A549 (cell line): Measurements from ENCODE around the gene KRTAP4-4. TPM values are rescaled to one million over a fixed set of nuclear protein-coding genes. Genes with fewer than 3 reads are reported as not detected.
A peak's percentile ranks its signal among the peaks of the same experiment; 100 is the strongest.
"Not testable (repeated sequence)": the region's sequence is repeated elsewhere in the genome, so short reads cannot be mapped to it uniquely, and the experiment has no call there.

Experiments
- ATAC-seq, 2 experiments: fragments of 200-7000 bp in 1 of 2; fragments of >200 bp in 1 of 2; cut with Nextera tagmentation in 1 of 2; cut with Tn5 transposase in 1 of 2; 3 replicates each; pipeline versions ENCODE4 v1.8.0 to v1.9.1; 2018 to 2020; ENCODE audit warnings: mild to moderate bottlenecking in 1 of 2, moderate library complexity in 1 of 2
- CTCF ChIA-PET: fragments of 300-600 bp; sonication (Branson Sonifier 250); formaldehyde crosslinking; extraction: SDS; loops from one replicate; lab custom pipeline; 2021; ENCODE audit warnings: antibody characterized with exemption, inconsistent platforms; lab: Yijun Ruan, JAX
- POLR2A ChIA-PET: fragments of 350-600 bp; formaldehyde crosslinking; extraction: SDS; loops from one replicate; lab custom pipeline; 2021; ENCODE audit warnings: antibody characterized with exemption, inconsistent platforms; lab: Yijun Ruan, JAX
- DNase-seq, 2 experiments: peaks; one replicate each; pipeline versions ENCODE4 v3.0.0 to v3.0.0-alpha.2; 2011 to 2016; ENCODE audit warnings: low read depth in 1 of 2, low spot score in 1 of 2
- FAIRE-seq: peaks from 2 replicates; lab custom pipeline; 2011; peaks lifted over from hg19 to GRCh38; lab: Jason Lieb, UNC
- H3K27ac ChIP-seq, 2 experiments: fragments of >200 bp; sonication (Bioruptor Twin); formaldehyde crosslinking; 3 replicates each; pipeline ENCODE4 v1.5.1; 2016 to 2017
- H3K4me1 ChIP-seq: fragments of >200 bp; sonication (Bioruptor Twin); formaldehyde crosslinking; 3 replicates; pipeline ENCODE4 v1.6.1; 2016
- H3K4me2 ChIP-seq: fragments of >200 bp; sonication (Bioruptor Twin); formaldehyde crosslinking; 3 replicates; pipeline ENCODE4 v1.6.1; 2016
- H3K4me3 ChIP-seq: fragments of >200 bp; sonication (Bioruptor Twin); formaldehyde crosslinking; 3 replicates; pipeline ENCODE4 v1.5.1; 2016
- H3K9me3 ChIP-seq: fragments of >200 bp; sonication (Bioruptor Twin); formaldehyde crosslinking; 3 replicates; pipeline ENCODE4 v1.6.1; 2016
- CBX2 ChIP-seq: fragments of 200-600 bp; sonication (generic); IDR thresholded peaks from 2 replicates; pipeline ENCODE4 v1.6.1; 2016; ENCODE audit warnings: low read depth, mild to moderate bottlenecking, borderline replicate concordance
- CEBPB ChIP-seq, 2 experiments: fragments of >200 bp in 1 of 2; sonication (Bioruptor Twin) in 1 of 2; formaldehyde crosslinking in 1 of 2; IDR thresholded peaks; 2 replicates each; pipeline ENCODE4 v1.6.1; 2012 to 2016
- CHD2 ChIP-seq: fragments of 150-350 bp; IDR thresholded peaks from 2 replicates; pipeline ENCODE4 v1.6.1; 2014; ENCODE audit warnings: low read length; ENCODE audit not compliant: partially characterized antibody
- CHD4 ChIP-seq: fragments of 200-600 bp; sonication (generic); IDR thresholded peaks from 2 replicates; pipeline ENCODE4 v1.6.1; 2016; ENCODE audit warnings: antibody characterized with exemption, mild to moderate bottlenecking, borderline replicate concordance
- EP300 ChIP-seq, 2 experiments: fragments of >200 bp; sonication (Bioruptor Twin); formaldehyde crosslinking; IDR thresholded peaks; 2 replicates in 1 of 2; 3 replicates in 1 of 2; pipeline ENCODE4 v1.6.1; 2016 to 2017
- ESRRA ChIP-seq: fragments of 150-350 bp; IDR thresholded peaks from 2 replicates; pipeline ENCODE4 v1.6.1; 2014; ENCODE audit warnings: mild to moderate bottlenecking, low read length, borderline replicate concordance
- FOXS1 ChIP-seq: fragments of 250-450 bp; sonication (Bioruptor Pico); IDR thresholded peaks from 2 replicates; pipeline ENCODE4 v1.5.0; 2020; ENCODE audit warnings: mild to moderate bottlenecking, moderate library complexity
- GATA3 ChIP-seq: IDR thresholded peaks from 2 replicates; pipeline ENCODE4 v1.6.1; 2012; ENCODE audit warnings: borderline replicate concordance
- HDAC2 ChIP-seq: fragments of 200-600 bp; sonication (generic); IDR thresholded peaks from 2 replicates; pipeline ENCODE4 v1.6.1; 2016
- HES2 ChIP-seq: fragments of >200 bp; sonication (Bioruptor Twin); formaldehyde crosslinking; IDR thresholded peaks from 2 replicates; pipeline ENCODE4 v1.6.1; 2016
- HOXA7 ChIP-seq: fragments of 250-450 bp; sonication (Bioruptor Pico); IDR thresholded peaks from 2 replicates; pipeline ENCODE4 v1.5.0; 2020; ENCODE audit warnings: mild to moderate bottlenecking, moderate library complexity
- KDM5A ChIP-seq: fragments of 200-600 bp; sonication (generic); IDR thresholded peaks from 2 replicates; pipeline ENCODE4 v1.6.1; 2016; ENCODE audit warnings: antibody characterized with exemption, mild to moderate bottlenecking
- MAFK ChIP-seq: fragments of 450-650 bp; IDR thresholded peaks from 2 replicates; pipeline ENCODE4 v1.6.1; 2014; ENCODE audit not compliant: partially characterized antibody
- MAX ChIP-seq: IDR thresholded peaks from 2 replicates; pipeline ENCODE4 v1.6.1; 2012
- MAZ ChIP-seq: fragments of 150-350 bp; IDR thresholded peaks from 2 replicates; pipeline ENCODE4 v1.6.1; 2014; ENCODE audit warnings: antibody characterized with exemption, low read depth, low read length, borderline replicate concordance
- NPAS2 ChIP-seq: fragments of 250-450 bp; sonication (Bioruptor Pico); IDR thresholded peaks from 2 replicates; pipeline ENCODE4 v1.8.0; 2022; ENCODE audit warnings: mild to moderate bottlenecking, moderate library complexity, borderline replicate concordance
- PHF8 ChIP-seq: fragments of 200-600 bp; sonication (generic); IDR thresholded peaks from 2 replicates; pipeline ENCODE4 v1.6.1; 2016; ENCODE audit warnings: low read depth, mild to moderate bottlenecking, antibody characterized with exemption, moderate library complexity, borderline replicate concordance
- RAD21 ChIP-seq, 2 experiments: fragments of >200 bp in 1 of 2; sonication (Bioruptor Twin) in 1 of 2; formaldehyde crosslinking in 1 of 2; IDR thresholded peaks in 1 of 2; conservative IDR thresholded peaks in 1 of 2; 2 replicates in 1 of 2; 3 replicates in 1 of 2; pipeline ENCODE4 v1.6.1; 2012 to 2018; ENCODE audit warnings: inconsistent platforms in 1 of 2
- RARB ChIP-seq: fragments of 250-450 bp; sonication (Bioruptor Pico); IDR thresholded peaks from 2 replicates; pipeline ENCODE4 v1.8.0; 2021; ENCODE audit warnings: mild to moderate bottlenecking, moderate library complexity
- RCOR1 ChIP-seq: fragments of 150-350 bp; IDR thresholded peaks from 2 replicates; pipeline ENCODE4 v1.6.1; 2014; ENCODE audit warnings: antibody characterized with exemption, low read length, low read depth
- RFX5 ChIP-seq: fragments of 450-650 bp; IDR thresholded peaks from 2 replicates; pipeline ENCODE4 v1.7.1; 2014; ENCODE audit warnings: antibody characterized with exemption, mild to moderate bottlenecking, moderate library complexity
- RNF2 ChIP-seq: fragments of 200-600 bp; sonication (generic); IDR thresholded peaks from 2 replicates; pipeline ENCODE4 v1.6.1; 2016; ENCODE audit warnings: low read depth, mild to moderate bottlenecking, antibody characterized with exemption, moderate library complexity, borderline replicate concordance
- SMC3 ChIP-seq: fragments of >200 bp; sonication (Bioruptor Twin); formaldehyde crosslinking; IDR thresholded peaks from 3 replicates; pipeline ENCODE4 v1.6.1; 2018; ENCODE audit warnings: inconsistent platforms
- TFCP2L1 ChIP-seq: fragments of 250-450 bp; sonication (Bioruptor Pico); IDR thresholded peaks from 2 replicates; pipeline ENCODE4 v1.5.0; 2021; ENCODE audit warnings: mild to moderate bottlenecking
- TP53 ChIP-seq: fragments of 250-450 bp; sonication (Bioruptor Pico); IDR thresholded peaks from 2 replicates; pipeline ENCODE4 v1.5.0; 2021; ENCODE audit warnings: mild to moderate bottlenecking, moderate library complexity
- USF2 ChIP-seq: fragments of 450-650 bp; IDR thresholded peaks from 2 replicates; pipeline ENCODE4 v1.6.1; 2014; ENCODE audit warnings: antibody characterized with exemption
- ZFP36 ChIP-seq: fragments of 450-650 bp; IDR thresholded peaks from 2 replicates; pipeline ENCODE4 v1.6.1; 2014; ENCODE audit warnings: borderline replicate concordance; ENCODE audit not compliant: partially characterized antibody
- ZNF302 ChIP-seq: fragments of 250-450 bp; sonication (Bioruptor Pico); IDR thresholded peaks from 2 replicates; pipeline ENCODE4 v1.9.0; 2021; ENCODE audit warnings: inconsistent platforms, mild to moderate bottlenecking, moderate library complexity
- ZSCAN20 ChIP-seq: fragments of 250-450 bp; sonication (Bioruptor Pico); IDR thresholded peaks from 2 replicates; pipeline ENCODE4 v1.8.0; 2022; ENCODE audit warnings: mild to moderate bottlenecking, moderate library complexity
- WGBS: methylation state at CpG from one replicate; pipeline ENCODE4 v1.1.6; 2017; ENCODE audit errors: missing lambda C conversion rate; 5-methylcytosine and 5-hydroxymethylcytosine counted together
- polyA plus RNA-seq, 4 experiments: library from polyadenylated mRNA; depleted of rRNA in 3 of 4; stranded (reverse); fragments of >200 nt; fragmentation: RNase III in 1 of 4; extraction: RNeasy Plus Mini Kit Qiagen cat#74134 plus additional on column Dnase treatment in 1 of 4; gene quantifications; 2 replicates in 3 of 4; 3 replicates in 1 of 4; pipeline ENCODE4 v1.2.3, GENCODE V29; 2011 to 2017

Gene KRTAP4-4
- polyA plus RNA-seq, 2 of the 4 experiments (the other 2 are of a cell fraction) = not detected

- no peak within 1 kb of the TSS for H3K4me2 ChIP-seq
- ChIA-PET CTCF (interaction anchor here (0.9 to 1.2 kb wide), 2 partner anchors 11 to 392 kb away, joined by 3 read pairs; no protein-coding TSS in a partner anchor), POLR2A (no interaction called here)
- ATAC-seq (no peak), FAIRE-seq (peak; percentile 77), DNase-seq (no peak)
- H3K27ac ChIP-seq = no peak within 1 kb of the TSS
- H3K4me3 ChIP-seq = no peak within 1 kb of the TSS
- 65% methylated on average over 1 of the region's 1 CpG for WGBS
- H3K9me3 ChIP-seq = no peaks in the 10 kb centered on the region
- TF ChIP-seq HES2 (no peak), FOXS1 (no peak), PHF8 (no peak), CEBPB (IDR thresholded peaks at IDR 0.05) (no peak), HOXA7 (CRISPR knock-in tag) (no peak), ESRRA (no peak), RAD21 (conservative IDR thresholded peaks at IDR 0.05 in 1 of 2, IDR thresholded peaks at IDR 0.05 in 1 of 2) (no peak), CHD4 (no peak), RNF2 (no peak), EP300 (IDR thresholded peaks at IDR 0.05) (no peak), RARB (CRISPR knock-in tag) (no peak), MAZ (no peak), ZFP36 (no peak), RFX5 (no peak), KDM5A (no peak), RCOR1 (no peak), MAFK (no peak), TP53 (no peak), HDAC2 (no peak)
- H3K4me1 ChIP-seq = 0 out of 3 replicates have a peak, but pooled peaks cover 4% of the 10 kb centered on the region
Observed at GRCh38 chr17:41168121-41168520, 7.6 kb upstream of the KRTAP4-4 start, which contains the start of gene KRTAP4-3. TSS of gene KRTAP4-3 (minus strand) at chr17:41168221. CDS start at chr17:41168172, 49 bp downstream.

GRCh38 chr17:41167561-41167960, 7.0 kb upstream of the KRTAP4-4 start:
- Histone ChIP-seq H3K9me3 (no peaks in the 10 kb centered on the region), H3K4me2 (no peak overlapping the region), H3K4me1 (0 out of 3 replicates have a peak, but pooled peaks cover 4% of the 10 kb centered on the region), H3K4me3 (no peak overlapping the region), H3K27ac (no peak overlapping the region)
- no peak for TF ChIP-seq GATA3
- no peak for TF ChIP-seq ZNF302 (CRISPR knock-in tag)
- TF ChIP-seq RFX5 = no peak
- no peak for TF ChIP-seq ESRRA
- no peak for TF ChIP-seq SMC3
- TF ChIP-seq ZSCAN20 (CRISPR knock-in tag) = no peak
- TF ChIP-seq TFCP2L1 = no peak
- TF ChIP-seq HDAC2 = no peak
- no peak for FAIRE-seq
- CTCF ChIA-PET = interaction anchor here (0.9 kb wide), 2 partner anchors 11 to 109 kb away, joined by 3 read pairs; no protein-coding TSS in a partner anchor
- no peak for ATAC-seq
- 74% methylated on average over 7 of the region's 7 CpGs for WGBS
- POLR2A ChIA-PET = no interaction called here
- no peak for DNase-seq

GRCh38 chr17:41163828-41164227, 3.3 kb upstream of the KRTAP4-4 start:
- H3K4me1 ChIP-seq = 0 out of 3 replicates have a peak, but pooled peaks cover 4% of the 10 kb centered on the region
- no peak for TF ChIP-seq CHD2
- TF ChIP-seq MAFK = no peak
- no peak for TF ChIP-seq MAX
- TF ChIP-seq CBX2 = no peak
- TF ChIP-seq NPAS2 = no peak
- TF ChIP-seq HDAC2 = no peak
- TF ChIP-seq USF2 = no peak
- no peak for TF ChIP-seq RAD21 (conservative IDR thresholded peaks at IDR 0.05 in 1 of 2, IDR thresholded peaks at IDR 0.05 in 1 of 2)
- TF ChIP-seq MAZ = no peak
- TF ChIP-seq, all 56 proteins: peak for 0
- H3K4me3 ChIP-seq = no peak overlapping the region
- ChIA-PET CTCF (interaction anchor here (1.5 kb wide), 1 partner anchor 396 kb away, joined by 3 read pairs; no protein-coding TSS in a partner anchor), POLR2A (no interaction called here)
- H3K9me3 ChIP-seq = no peaks in the 10 kb centered on the region
- H3K27ac ChIP-seq = no peak overlapping the region
- H3K4me2 ChIP-seq = peak overlapping the region; percentile 26; the same call in 2 of the 3 replicates
- DNase-seq (no peak), ATAC-seq (peak in 1 of 2 experiments; percentile 32; a peak in 1 of 6 replicates), FAIRE-seq (peak; percentile 7)
- WGBS = 32% methylated on average over 7 of the region's 7 CpGs

GRCh38 chr17:41160190-41160589, 358 bp downstream of the KRTAP4-4 start:
- no CpG with 5 or more reads among the region's 3 CpGs for WGBS
- DNase-seq, H3K9me3 ChIP-seq, FAIRE-seq, H3K4me2 ChIP-seq, H3K4me1 ChIP-seq, H3K4me3 ChIP-seq, ATAC-seq, H3K27ac ChIP-seq, POLR2A ChIA-PET: not testable (repeated sequence)
- CTCF ChIA-PET = interaction anchor here (0.8 to 1.0 kb wide), 2 partner anchors 12 to 143 kb away, joined by 3 read pairs; partner anchors contain the start of gene KRTAP29-1
